Fibroblast of villous mesenchyme (primary cell): ENCODE data around the gene GPR107. TPM values are rescaled to one million over a fixed set of nuclear protein-coding genes. Genes with fewer than 3 reads are reported as not detected.

Experiments
- DNase-seq: peaks from one replicate; pipeline ENCODE4 v3.0.0-alpha.2; 2010; ENCODE audit warnings: low read depth
- H3K4me3 ChIP-seq: 2 replicates; pipeline ENCODE4 v1.5.1; 2011; ENCODE audit warnings: low read depth, mild to moderate bottlenecking, low read length
- total RNA-seq: library from RNA; depleted of rRNA; stranded (reverse); fragments of >200 nt; gene quantifications from 2 replicates; pipeline ENCODE4 v1.2.3, GENCODE V29; 2012
- TF ChIP-seq, protein P1 (sequence below): IDR thresholded peaks from 2 replicates; pipeline ENCODE4 v1.5.1; 2012; ENCODE audit warnings: low read depth, mild to moderate bottlenecking, low read length; ENCODE audit not compliant: insufficient read depth

Gene GPR107
- total RNA-seq, 1 donor, result 38.0 TPM

DNA sequence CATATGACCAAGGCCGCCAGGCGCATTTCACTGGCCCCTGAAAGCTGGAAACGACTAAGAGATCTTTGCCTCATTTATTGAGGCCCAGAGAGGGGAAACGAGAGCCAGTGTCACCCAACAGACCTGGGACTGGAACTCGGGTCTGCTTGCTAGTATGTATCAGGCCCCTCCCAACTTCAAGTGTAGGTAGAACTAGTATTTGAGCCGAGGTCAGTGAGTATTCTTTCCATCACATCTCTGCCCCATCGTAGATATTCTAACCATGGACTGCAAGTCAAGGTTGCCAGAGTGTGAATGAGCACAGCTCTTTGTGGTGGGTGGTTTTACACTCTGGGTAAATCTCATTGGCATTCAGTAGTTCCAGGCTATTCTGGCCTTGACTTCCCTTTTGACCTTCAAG, 42.2 kb downstream of the GPR107 start:
- no peak for DNase-seq
- TF ChIP-seq, protein P1, sequence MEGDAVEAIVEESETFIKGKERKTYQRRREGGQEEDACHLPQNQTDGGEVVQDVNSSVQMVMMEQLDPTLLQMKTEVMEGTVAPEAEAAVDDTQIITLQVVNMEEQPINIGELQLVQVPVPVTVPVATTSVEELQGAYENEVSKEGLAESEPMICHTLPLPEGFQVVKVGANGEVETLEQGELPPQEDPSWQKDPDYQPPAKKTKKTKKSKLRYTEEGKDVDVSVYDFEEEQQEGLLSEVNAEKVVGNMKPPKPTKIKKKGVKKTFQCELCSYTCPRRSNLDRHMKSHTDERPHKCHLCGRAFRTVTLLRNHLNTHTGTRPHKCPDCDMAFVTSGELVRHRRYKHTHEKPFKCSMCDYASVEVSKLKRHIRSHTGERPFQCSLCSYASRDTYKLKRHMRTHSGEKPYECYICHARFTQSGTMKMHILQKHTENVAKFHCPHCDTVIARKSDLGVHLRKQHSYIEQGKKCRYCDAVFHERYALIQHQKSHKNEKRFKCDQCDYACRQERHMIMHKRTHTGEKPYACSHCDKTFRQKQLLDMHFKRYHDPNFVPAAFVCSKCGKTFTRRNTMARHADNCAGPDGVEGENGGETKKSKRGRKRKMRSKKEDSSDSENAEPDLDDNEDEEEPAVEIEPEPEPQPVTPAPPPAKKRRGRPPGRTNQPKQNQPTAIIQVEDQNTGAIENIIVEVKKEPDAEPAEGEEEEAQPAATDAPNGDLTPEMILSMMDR, result no peak
- H3K4me3 ChIP-seq, result no peak overlapping the region

DNA sequence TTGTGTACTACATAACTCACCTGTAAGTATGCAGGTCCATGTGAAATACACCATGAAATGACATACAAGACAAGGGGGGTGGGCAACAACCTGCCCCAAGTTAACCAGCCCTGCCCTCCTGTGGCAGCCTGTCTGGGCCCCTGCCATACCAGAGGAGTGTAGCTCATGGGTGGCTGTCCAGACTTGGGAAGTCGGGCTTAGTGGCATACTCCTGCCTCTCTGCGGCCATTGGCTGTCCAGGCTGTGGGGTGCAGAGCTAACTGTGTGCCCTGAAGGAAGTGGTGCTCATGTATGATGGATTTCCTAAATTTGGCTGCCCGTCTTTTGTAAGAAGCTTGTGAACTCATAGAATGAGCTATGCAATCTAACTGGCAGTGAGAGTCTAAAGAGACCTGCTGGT, 47.0 kb downstream of the GPR107 start:
- no peak overlapping the region for H3K4me3 ChIP-seq
- TF ChIP-seq, protein P1, result no peak
- DNase-seq, result no peak

DNA sequence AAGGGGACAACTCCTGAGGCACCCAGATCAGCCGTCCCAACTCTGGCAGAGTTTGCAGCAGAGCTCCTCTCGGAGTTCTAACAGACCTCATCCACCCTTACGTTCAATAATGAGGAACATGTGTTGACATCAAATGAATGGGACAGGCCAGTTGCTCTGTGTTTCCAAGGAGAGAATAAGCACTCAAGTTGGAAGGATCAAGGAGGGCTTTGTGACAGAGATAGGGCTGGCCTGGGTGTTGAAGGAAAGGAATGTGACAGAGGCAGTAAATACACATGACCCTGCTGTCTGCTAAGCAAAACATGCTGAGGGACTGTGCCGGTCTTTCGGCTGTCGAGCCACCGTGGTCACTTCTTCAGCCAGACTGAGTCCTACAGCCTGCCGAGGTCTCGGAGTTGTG, 48.2 kb downstream of the GPR107 start:
- no peak for DNase-seq
- TF ChIP-seq, protein P1, result no peak

DNA sequence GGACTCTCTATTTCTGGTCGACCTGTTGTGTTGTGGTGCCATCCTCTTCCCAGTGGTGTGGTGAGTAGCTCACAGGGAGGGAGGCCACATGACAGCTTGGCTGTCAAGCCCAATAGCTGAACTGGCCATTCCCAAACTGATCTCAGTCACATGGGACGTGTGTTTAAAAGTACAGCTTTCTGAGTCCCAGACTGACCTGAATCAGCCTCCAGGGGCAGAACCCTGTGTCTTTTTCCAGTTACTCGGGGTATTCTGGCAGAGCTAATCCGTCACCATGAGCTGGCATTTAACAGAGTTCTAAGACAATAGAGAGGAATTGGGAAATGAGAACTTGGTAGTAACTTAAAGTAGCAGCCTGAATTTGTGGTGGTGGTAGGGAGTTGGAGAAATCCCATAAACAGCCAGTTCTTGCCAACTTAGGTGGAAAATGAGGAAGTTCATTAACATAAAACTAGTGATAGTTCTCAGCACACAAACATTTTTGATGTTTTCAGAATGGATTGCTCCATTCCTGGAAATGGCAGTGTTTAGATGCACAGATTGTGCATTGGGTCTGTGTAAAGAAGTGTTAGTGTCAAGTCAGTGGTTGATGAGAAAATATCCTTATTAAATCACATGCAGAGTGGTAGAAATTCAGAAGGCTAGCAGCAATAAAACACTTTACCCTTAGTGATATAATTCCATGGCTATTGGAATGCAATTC, 50.9 kb downstream of the GPR107 start:
- no peak for DNase-seq
- TF ChIP-seq, protein P1, result no peak
- H3K4me3 ChIP-seq, result no peak overlapping the region

More for the DNA sequence above, 48.2 kb downstream of the GPR107 start:
- no peak overlapping the region for H3K4me3 ChIP-seq

DNA sequence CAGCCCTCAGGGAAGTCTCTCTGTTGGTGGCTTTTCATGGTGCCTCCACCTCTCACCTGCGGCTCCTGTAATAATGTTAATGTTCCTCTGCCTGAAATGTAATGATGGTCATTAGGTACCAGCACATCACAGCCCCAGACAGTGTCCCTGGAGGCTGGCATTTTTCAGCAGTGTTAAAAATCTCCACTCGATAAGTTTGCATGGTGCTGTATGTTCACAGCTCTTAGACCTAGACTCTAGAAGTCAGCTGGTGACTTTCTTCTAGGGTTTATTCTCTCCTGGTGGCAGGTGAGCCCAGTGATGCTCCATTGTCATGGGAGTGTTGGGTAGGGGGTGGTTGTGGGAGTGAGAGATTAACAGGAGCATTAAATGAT, 53.1 kb downstream of the GPR107 start:
- no peak overlapping the region for H3K4me3 ChIP-seq
- TF ChIP-seq, protein P1, result no peak
- no peak for DNase-seq

DNA sequence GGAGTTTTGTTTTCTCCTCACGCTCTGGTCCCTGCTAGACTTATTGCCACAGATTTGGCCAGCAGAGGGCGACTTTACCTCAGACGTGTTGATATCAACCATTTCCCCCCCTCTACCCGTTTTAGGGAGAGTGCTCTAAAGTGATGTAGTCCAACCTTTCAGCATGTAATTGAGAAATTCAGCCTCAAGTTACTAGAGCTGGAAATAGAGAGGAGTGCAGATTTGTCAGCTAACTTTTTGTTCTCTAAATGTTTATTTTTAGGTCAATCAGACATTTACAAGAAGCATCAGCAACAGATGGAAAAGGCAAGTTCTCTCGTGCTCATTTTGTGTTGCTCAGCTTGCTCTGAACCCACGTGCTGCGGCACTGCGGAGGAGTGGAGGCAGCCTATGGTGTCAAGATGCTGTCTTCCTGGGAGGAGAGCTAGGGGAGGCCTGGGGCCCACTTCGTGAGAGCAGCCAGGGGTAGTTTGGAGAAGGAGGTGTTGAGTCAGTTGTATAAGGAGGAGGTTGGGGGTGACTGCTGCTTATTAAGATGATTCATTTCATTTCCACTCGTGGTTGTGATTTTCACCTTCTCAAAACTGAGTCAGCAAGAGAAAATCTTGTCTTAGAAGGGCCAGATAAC, 53.6 kb downstream of the GPR107 start:
- peak; percentile 82 for DNase-seq
- TF ChIP-seq, protein P1, result peak; percentile 72

More for the DNA sequence above, 53.6 kb downstream of the GPR107 start:
- no peak overlapping the region for H3K4me3 ChIP-seq
